AG04450 (cell line): ENCODE measurements around the gene FLT3LG. TPM values are rescaled to one million over a fixed set of nuclear protein-coding genes. Genes with fewer than 3 reads are reported as not detected.

Source experiments
- CTCF ChIA-PET: fragments of 300-600, 350-600 bp; formaldehyde crosslinking; extraction: SDS; loops from one replicate; lab custom pipeline; 2022; ENCODE audit warnings: antibody characterized with exemption, inconsistent platforms; lab: Charles Lee
- POLR2A ChIA-PET: fragments of 350-600 bp; formaldehyde crosslinking; extraction: SDS; loops from one replicate; lab custom pipeline; 2021; ENCODE audit warnings: antibody characterized with exemption, inconsistent platforms; lab: Yijun Ruan, JAX
- DNase-seq: peaks from one replicate; pipeline ENCODE4 v3.0.0-alpha.2; 2011; ENCODE audit warnings: low read depth, low spot score
- H3K27ac ChIP-seq: one replicate; pipeline ENCODE4 v1.5.1; 2012; ENCODE audit warnings: low read depth, low read length, control low read depth
- H3K27me3 ChIP-seq: one replicate; pipeline ENCODE4 v1.6.0; 2012; ENCODE audit warnings: low read length; ENCODE audit not compliant: control insufficient read depth, insufficient read depth
- H3K4me3 ChIP-seq: 2 replicates; pipeline ENCODE4 v1.5.1; 2011; ENCODE audit warnings: mild to moderate bottlenecking, low read depth, low read length, control low read depth
- H3K9me3 ChIP-seq: 2 replicates; pipeline ENCODE4 v1.5.1; 2012; ENCODE audit warnings: low read length; ENCODE audit not compliant: control insufficient read depth, insufficient read depth
- CTCF ChIP-seq: IDR thresholded peaks from 2 replicates; pipeline ENCODE4 v1.5.1; 2011; ENCODE audit warnings: low read depth, low read length, control low read depth, inconsistent platforms
- polyA plus RNA-seq: library from polyadenylated mRNA; depleted of rRNA; stranded (reverse); fragments of >200 nt; gene quantifications from 2 replicates; pipeline ENCODE4 v1.2.3, GENCODE V29; 2011

The FLT3LG gene
- polyA plus RNA-seq, 1 experiment, result 3.7 TPM

- H3K27me3 ChIP-seq, result no peaks in the 10 kb centered on the region
- peaks cover 7% of the 10 kb centered on the region; the same call in 1 of the 2 replicates for H3K9me3 ChIP-seq
- H3K27ac ChIP-seq, result no peak overlapping the region
- no peak for DNase-seq
- H3K4me3 ChIP-seq, result no peak overlapping the region
- TF ChIP-seq CTCF, result no peak
- CTCF ChIA-PET, result interaction anchor here (1.9 kb wide), 1 partner anchor 9 kb away, joined by 8 read pairs; no protein-coding TSS in a partner anchor
- POLR2A ChIA-PET, result no interaction called here
Observed at GRCh38 chr19:49463960-49464740, 9.9 kb upstream of the FLT3LG start.

GRCh38 chr19:49465371-49465770 lies 8.6 kb upstream of the FLT3LG start:
- H3K27me3 ChIP-seq, result no peaks in the 10 kb centered on the region
- no peak for TF ChIP-seq CTCF
- peaks cover 7% of the 10 kb centered on the region; the same call in 1 of the 2 replicates for H3K9me3 ChIP-seq
- H3K4me3 ChIP-seq, result no peak overlapping the region
- ChIA-PET CTCF (interaction anchor here (1.0 to 1.9 kb wide), 2 partner anchors 8 to 105 kb away, joined by 3 to 8 read pairs; no protein-coding TSS in a partner anchor), POLR2A (no interaction called here)
- no peak for DNase-seq
- H3K27ac ChIP-seq, result no peak overlapping the region

- no peak for DNase-seq
- ChIA-PET POLR2A (no interaction called here), CTCF (no interaction called here)
- TF ChIP-seq CTCF, result no peak
- Histone ChIP-seq H3K4me3 (no peak overlapping the region), H3K27me3 (no peaks in the 10 kb centered on the region), H3K27ac (no peak overlapping the region), H3K9me3 (no peaks in the 10 kb centered on the region)
Observed at GRCh38 chr19:49468199-49468598, 5.8 kb upstream of the FLT3LG start.

- no peaks in the 10 kb centered on the region for H3K9me3 ChIP-seq
- no peak for DNase-seq
- ChIA-PET CTCF (no interaction called here), POLR2A (no interaction called here)
- H3K27me3 ChIP-seq, result no peaks in the 10 kb centered on the region
- no peak overlapping the region for H3K4me3 ChIP-seq
- no peak overlapping the region for H3K27ac ChIP-seq
- no peak for TF ChIP-seq CTCF
Observed at GRCh38 chr19:49468746-49469447, 5.1 kb upstream of the FLT3LG start.
